H1 (cell line): ENCODE measurements around the gene ABHD6. TPM values are rescaled to one million over a fixed set of nuclear protein-coding genes. Genes with fewer than 3 reads are reported as not detected.

Experiments
- CTCF ChIA-PET: fragments of 300-600 bp; sonication (Branson Sonifier 250); formaldehyde crosslinking; loops from one replicate; lab custom pipeline; 2021; ENCODE audit not compliant: partially characterized antibody; lab: Charles Lee
- POLR2A ChIA-PET: fragments of 300-600 bp; sonication (Branson Sonifier 250); formaldehyde crosslinking; loops from one replicate; lab custom pipeline; 2021; ENCODE audit warnings: inconsistent platforms; ENCODE audit not compliant: partially characterized antibody; lab: Charles Lee
- DNase-seq, 2 experiments: peaks; one replicate each; pipeline versions ENCODE4 v3.0.0 to v3.0.0-alpha.2; 2010 to 2022; ENCODE audit warnings: low spot score in 2 of 2, low read depth in 1 of 2, mixed read lengths in 1 of 2
- FAIRE-seq: peaks from 2 replicates; lab custom pipeline; 2011; peaks lifted over from hg19 to GRCh38; lab: Jason Lieb, UNC
- H2AFZ ChIP-seq: 2 replicates; pipeline ENCODE4 v1.8.1; 2012; ENCODE audit warnings: low read length, inconsistent platforms
- H2AK5ac ChIP-seq: 2 replicates; pipeline ENCODE4 v1.6.1; 2013; ENCODE audit warnings: low read depth, low read length
- H2BK120ac ChIP-seq: replicated peaks from 2 replicates; pipeline ENCODE3; 2013; ENCODE audit warnings: low read depth, low read length, inconsistent platforms
- H2BK12ac ChIP-seq: 2 replicates; pipeline ENCODE4 v1.6.1; 2013; ENCODE audit warnings: low read depth, low read length
- H2BK15ac ChIP-seq: 2 replicates; pipeline ENCODE4 v1.6.1; 2013; ENCODE audit warnings: low read length
- H2BK20ac ChIP-seq: 2 replicates; pipeline ENCODE4 v1.6.1; 2013; ENCODE audit warnings: low read length
- H2BK5ac ChIP-seq: 2 replicates; pipeline ENCODE4 v1.6.1; 2013; ENCODE audit warnings: low read depth, low read length
- H3K14ac ChIP-seq: 2 replicates; pipeline ENCODE4 v1.6.1; 2013; ENCODE audit warnings: inconsistent platforms; ENCODE audit not compliant: insufficient read length
- H3K18ac ChIP-seq: 2 replicates; pipeline ENCODE4 v1.6.1; 2013; ENCODE audit warnings: low read length; ENCODE audit errors: extremely low read depth
- H3K23ac ChIP-seq: 2 replicates; pipeline ENCODE4 v1.6.1; 2013; ENCODE audit warnings: inconsistent platforms; ENCODE audit not compliant: insufficient read length
- H3K23me2 ChIP-seq: 2 replicates; pipeline ENCODE4 v1.6.1; 2013; ENCODE audit warnings: low read depth, low read length
- H3K27ac ChIP-seq: 2 replicates; pipeline ENCODE4 v1.6.1; 2011; ENCODE audit warnings: low read depth, low read length, inconsistent platforms
- H3K27me3 ChIP-seq, 4 experiments: replicated peaks in 1 of 4; 1 replicate in 1 of 4; 2 replicates in 3 of 4; pipeline versions ENCODE4 v1.6.1 to v1.8.1; 2011 to 2013; ENCODE audit warnings: low read length in 3 of 4, mild to moderate bottlenecking in 3 of 4, inconsistent platforms in 2 of 4, mixed read lengths in 2 of 4, moderate library complexity in 1 of 4; ENCODE audit not compliant: control insufficient read depth in 3 of 4, insufficient read depth in 3 of 4; ENCODE audit errors: extremely low read depth in 1 of 4
- H3K36me3 ChIP-seq, 4 experiments: 2 replicates each; pipeline versions ENCODE4 v1.6.1 to v1.8.1; 2011 to 2013; ENCODE audit warnings: mild to moderate bottlenecking in 4 of 4, low read length in 3 of 4, moderate library complexity in 2 of 4, control low read depth in 1 of 4, inconsistent platforms in 1 of 4; ENCODE audit not compliant: insufficient read depth in 4 of 4, control insufficient read depth in 2 of 4
- H3K4ac ChIP-seq: replicated peaks from 2 replicates; pipeline ENCODE3; 2013; ENCODE audit warnings: low read length, low read depth, mixed read lengths, inconsistent platforms; ENCODE audit not compliant: insufficient read length
- H3K4me1 ChIP-seq, 4 experiments: replicated peaks in 1 of 4; 1 replicate in 1 of 4; 2 replicates in 3 of 4; pipeline versions ENCODE4 v1.6.1 to v1.8.1; 2011 to 2013; ENCODE audit warnings: low read length in 3 of 4, inconsistent platforms in 2 of 4, mixed read lengths in 1 of 4; ENCODE audit not compliant: insufficient read depth in 4 of 4, control insufficient read depth in 3 of 4
- H3K4me2 ChIP-seq, 2 experiments: 2 replicates each; pipeline versions ENCODE4 v1.6.1 to v1.8.1; 2011 to 2013; ENCODE audit warnings: low read depth in 2 of 2, low read length in 2 of 2, control low read depth in 1 of 2, inconsistent platforms in 1 of 2, mild to moderate bottlenecking in 1 of 2; ENCODE audit not compliant: insufficient read depth in 1 of 2
- H3K4me3 ChIP-seq, 4 experiments: fragments of 200-600, 300-600 bp in 1 of 4; sonication (generic), shearing (Covaris generic), sonication (Bioruptor Twin) in 1 of 4; 2 replicates each; pipeline versions ENCODE4 v1.5.1 to v1.8.1; 2011 to 2016; ENCODE audit warnings: low read length in 4 of 4, low read depth in 3 of 4, control low read depth in 2 of 4, inconsistent platforms in 2 of 4, mild to moderate bottlenecking in 2 of 4, mixed read lengths in 1 of 4, moderate library complexity in 1 of 4; ENCODE audit not compliant: insufficient read depth in 2 of 4; ENCODE audit errors: extremely low read depth in 1 of 4
- H3K56ac ChIP-seq: replicated peaks from 2 replicates; pipeline ENCODE3; 2013; ENCODE audit warnings: low read depth, mild to moderate bottlenecking, mixed read lengths, low read length, inconsistent platforms; ENCODE audit not compliant: insufficient read length
- H3K79me1 ChIP-seq: 2 replicates; pipeline ENCODE4 v1.6.1; 2013; ENCODE audit warnings: low read depth, low read length, control low read depth
- H3K79me2 ChIP-seq, 2 experiments: 2 replicates each; pipeline versions ENCODE4 v1.6.1 to v1.8.1; 2012 to 2013; ENCODE audit warnings: low read length in 2 of 2, mild to moderate bottlenecking in 2 of 2, inconsistent platforms in 1 of 2; ENCODE audit not compliant: insufficient read depth in 2 of 2, control insufficient read depth in 1 of 2
- H3K9ac ChIP-seq, 4 experiments: replicated peaks in 1 of 4; 1 replicate in 1 of 4; 2 replicates in 3 of 4; pipeline versions ENCODE4 v1.6.1 to v1.8.1; 2011 to 2013; ENCODE audit warnings: low read depth in 3 of 4, low read length in 3 of 4, control low read depth in 2 of 4, mild to moderate bottlenecking in 2 of 4, moderate library complexity in 2 of 4, inconsistent platforms in 1 of 4; ENCODE audit errors: extremely low read depth in 1 of 4
- H3K9me3 ChIP-seq, 2 experiments: 2 replicates each; pipeline versions ENCODE4 v1.6.1 to v1.8.1; 2012 to 2013; ENCODE audit warnings: mild to moderate bottlenecking in 2 of 2, moderate library complexity in 2 of 2, control low read depth in 1 of 2, inconsistent platforms in 1 of 2, low read depth in 1 of 2, low read length in 1 of 2, mixed read lengths in 1 of 2; ENCODE audit not compliant: insufficient read depth in 2 of 2
- H4K20me1 ChIP-seq, 2 experiments: replicated peaks in 1 of 2; 2 replicates each; pipeline versions ENCODE3 to v1.8.1; 2011 to 2013; ENCODE audit warnings: inconsistent platforms in 2 of 2, low read length in 2 of 2, mild to moderate bottlenecking in 1 of 2; ENCODE audit not compliant: insufficient read depth in 2 of 2, control insufficient read depth in 1 of 2
- H4K5ac ChIP-seq: 2 replicates; pipeline ENCODE4 v1.6.1; 2013; ENCODE audit warnings: low read length, low read depth, mixed read lengths, inconsistent platforms; ENCODE audit not compliant: insufficient read length
- H4K8ac ChIP-seq: 2 replicates; pipeline ENCODE4 v1.8.0; 2013; ENCODE audit warnings: mild to moderate bottlenecking, moderate library complexity, low read length, inconsistent platforms; ENCODE audit not compliant: insufficient read depth; ENCODE audit errors: extremely low read depth
- H4K91ac ChIP-seq: replicated peaks from 2 replicates; pipeline ENCODE3; 2013; ENCODE audit warnings: low read length, mixed read lengths, inconsistent platforms; ENCODE audit not compliant: insufficient read length
- ATF3 ChIP-seq: IDR thresholded peaks from 2 replicates; pipeline ENCODE4 v1.6.1; 2011; ENCODE audit warnings: low read depth, mild to moderate bottlenecking, low read length; ENCODE audit not compliant: insufficient read depth
- CTCF ChIP-seq, 3 experiments: IDR thresholded peaks; 1 replicate in 2 of 3; 2 replicates in 1 of 3; pipeline versions ENCODE4 v1.5.1 to v1.6.1; 2011; ENCODE audit warnings: low read length in 3 of 3, mild to moderate bottlenecking in 3 of 3, inconsistent platforms in 2 of 3, low read depth in 1 of 3, moderate library complexity in 1 of 3; ENCODE audit not compliant: insufficient read depth in 1 of 3; ENCODE audit errors: control extremely low read depth in 1 of 3
- EGR1 ChIP-seq: IDR thresholded peaks from 2 replicates; pipeline ENCODE4 v1.6.1; 2011; ENCODE audit warnings: low read depth, low read length, borderline replicate concordance
- NRF1 ChIP-seq: IDR thresholded peaks from 2 replicates; pipeline ENCODE4 v1.6.1; 2011; ENCODE audit warnings: mild to moderate bottlenecking, low read depth, low read length, improper control_type of control experiment
- WGBS, 2 experiments: shearing (Covaris generic) in 1 of 2; methylation state at CpG; one replicate each; pipeline versions ENCODE4 v1.1.6 to v1.1.7; 2013 to 2015; ENCODE audit warnings: low lambda C conversion rate in 2 of 2, mixed read lengths in 2 of 2, inconsistent platforms in 1 of 2, low coverage in 1 of 2, missing lambda C conversion rate in 1 of 2; ENCODE audit not compliant: insufficient replicate concordance in 2 of 2, insufficient coverage in 1 of 2, insufficient read length in 1 of 2; ENCODE audit errors: extremely low coverage in 1 of 2, missing lambda C conversion rate in 1 of 2; 5-methylcytosine and 5-hydroxymethylcytosine counted together
- polyA plus RNA-seq, 7 experiments: library from polyadenylated mRNA; depleted of rRNA in 3 of 7; stranded (reverse) in 5 of 7; unstranded in 2 of 7; fragments of >200 nt in 5 of 7; fragments of 200-250 nt in 2 of 7; gene quantifications; 1 replicate in 5 of 7; 2 replicates in 1 of 7; 4 replicates in 1 of 7; pipeline versions ENCODE4 v1.2.1 to v1.2.3, GENCODE V29; 2011 to 2013; ENCODE audit warnings: missing spikeins in 2 of 7, mixed read lengths in 2 of 7
- total RNA-seq: library from RNA; stranded (reverse); fragmentation: NEBNext Ultra II Directional; extraction: Animal tissue kit (Norgen Biotek cat#: 25700); gene quantifications from 2 replicates; pipeline ENCODE4 v1.2.1, GENCODE V29; 2021
- TF ChIP-seq, protein P1 (sequence below): IDR thresholded peaks from 2 replicates; pipeline ENCODE4 v1.6.1; 2012; ENCODE audit warnings: inconsistent platforms

ABHD6 gene
- total and polyA plus RNA-seq, 2 of the 8 experiments (the other 6 are each of a cell fraction or from before 2014, with no cell fraction given): 5.9 to 6.6 TPM

DNA sequence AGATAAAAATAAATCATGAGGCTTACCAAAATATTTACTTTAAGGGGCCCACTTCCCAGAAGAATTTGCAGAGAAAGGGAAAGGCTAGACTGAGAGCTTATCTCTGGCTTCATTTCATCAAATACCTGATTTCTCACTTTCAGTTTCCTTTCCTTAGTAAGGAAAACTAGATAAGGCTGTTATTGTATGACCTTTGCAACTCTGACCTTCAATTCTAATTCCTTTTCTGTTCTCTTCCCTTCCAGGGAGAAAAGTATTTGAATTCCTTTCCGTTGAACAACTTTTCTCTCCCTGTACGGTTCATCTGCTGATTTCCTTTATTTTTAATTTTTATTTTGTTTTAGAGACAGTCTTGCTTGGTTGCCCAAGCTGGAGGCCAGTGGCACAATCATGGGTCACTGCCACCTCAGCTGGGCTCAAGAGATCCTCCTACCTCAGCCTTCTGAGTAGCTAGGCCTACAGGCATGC lies 88.0 kb downstream of the ABHD6 start:
- Histone ChIP-seq H3K4me2 (no peak overlapping the region), H3K23me2 (no peaks in the 10 kb centered on the region), H3K9ac (no peak overlapping the region), H3K4me3 (no peak overlapping the region), H2AK5ac (no peak overlapping the region), H2BK120ac (no peak overlapping the region), H2BK20ac (no peak overlapping the region), H3K4me1 (peaks cover 0 to 9% (median 9%) of the 10 kb centered on the region in 4 experiments; a peak in 5 of 7 replicates), H3K14ac (no peak overlapping the region), H4K20me1 (no peaks in the 10 kb centered on the region), H3K27me3 (no peaks in the 10 kb centered on the region), H4K8ac (no peak overlapping the region), H3K18ac (no peak overlapping the region), H4K91ac (no peak overlapping the region), H3K36me3 (no peaks in the 10 kb centered on the region), H3K4ac (no peak overlapping the region), H2BK5ac (no peak overlapping the region), H3K79me1 (no peaks in the 10 kb centered on the region), H2AFZ (no peak overlapping the region), H2BK15ac (no peak overlapping the region), H3K23ac (no peak overlapping the region), H3K9me3 (no peaks in the 10 kb centered on the region), H3K56ac (no peak overlapping the region), H3K27ac (no peak overlapping the region), H3K79me2 (no peaks in the 10 kb centered on the region), H4K5ac (no peak overlapping the region), H2BK12ac (no peak overlapping the region)
- 86% methylated on average over 2 of the region's 2 CpGs; no CpG with 5 or more reads in 1 of the 2 experiments for WGBS, 2 experiments
- CTCF ChIA-PET: interaction anchor here (0.9 to 12.7 kb wide), 7 partner anchors 8 to 160 kb away, joined by 3 to 104 read pairs (median 3); partner anchors contain the start of genes HTD2 and RPP14
- FAIRE-seq (no peak), DNase-seq (no peak)
- POLR2A ChIA-PET: interaction anchor here (0.6 to 2.7 kb wide), 5 partner anchors 12 to 103 kb away, joined by 3 to 8 read pairs (median 3); no protein-coding TSS in a partner anchor
- TF ChIP-seq ATF3: no peak
- no peak for TF ChIP-seq NRF1
- no peak for TF ChIP-seq CTCF (IDR thresholded peaks at IDR 0.05; ENCODE audit: control extremely low read depth in 1 of 3, insufficient read depth in 1 of 3, low read depth in 1 of 3, low read length in 3 of 3)
- TF ChIP-seq, protein P1, sequence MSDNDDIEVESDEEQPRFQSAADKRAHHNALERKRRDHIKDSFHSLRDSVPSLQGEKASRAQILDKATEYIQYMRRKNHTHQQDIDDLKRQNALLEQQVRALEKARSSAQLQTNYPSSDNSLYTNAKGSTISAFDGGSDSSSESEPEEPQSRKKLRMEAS: no peak
- no peak for TF ChIP-seq EGR1
